Body of pancreas (tissue), 4 donors: Measurements from ENCODE around the gene ATP8A2. TPM values are rescaled to one million over a fixed set of nuclear protein-coding genes. Genes with fewer than 3 reads are reported as not detected.

ENCODE experiments used
- ATAC-seq: fragments of 150-250 bp; one replicate; pipeline ENCODE4 v1.9.1; 2016
- DNase-seq, 4 donors: peaks; one replicate each; pipeline ENCODE4 v3.0.0-alpha.2; 2019
- H3K27ac ChIP-seq, 4 donors: fragments of 200-600 bp; sonication (generic); 1 replicate in 3 of 4; 2 replicates in 1 of 4; pipeline versions ENCODE4 v1.5.1 to v1.6.1; 2016 to 2019; ENCODE audit warnings: mild to moderate bottlenecking in 1 of 4, mixed read lengths in 1 of 4, moderate library complexity in 1 of 4
- H3K27me3 ChIP-seq, 2 donors: fragments of 200-600 bp; sonication (generic); one replicate each; pipeline ENCODE4 v1.6.0; 2016; ENCODE audit warnings: mild to moderate bottlenecking in 1 of 2
- H3K36me3 ChIP-seq, 2 donors: fragments of 200-600 bp; sonication (generic); replicated peaks in 1 of 2; 2 replicates each; pipeline ENCODE4 v1.5.1; 2016; ENCODE audit warnings: low read depth in 2 of 2; ENCODE audit not compliant: insufficient read depth in 1 of 2
- H3K4me1 ChIP-seq: fragments of 200-600 bp; sonication (generic); one replicate; pipeline ENCODE4 v1.6.0; 2016
- H3K4me3 ChIP-seq, 2 donors: fragments of 200-600 bp; sonication (generic); 1 replicate in 1 of 2; 2 replicates in 1 of 2; pipeline ENCODE4 v1.5.1; 2016 to 2019
- H3K9me3 ChIP-seq, 3 donors: fragments of 200-600 bp; sonication (generic); 1 replicate in 2 of 3; 2 replicates in 1 of 3; pipeline ENCODE4 v1.5.1; 2016
- POLR2A ChIP-seq, 3 donors: fragments of 450-650 bp; IDR thresholded peaks; one replicate each; pipeline ENCODE4 v1.6.1; 2016; ENCODE audit warnings: antibody characterized with exemption in 3 of 3, mild to moderate bottlenecking in 2 of 3
- WGBS, 2 donors: methylation state at CpG; one replicate each; pipeline ENCODE4 v1.1.5; 2017; 5-methylcytosine and 5-hydroxymethylcytosine counted together
- intact Hi-C: fragments of 100-400 bp; cut with DNase I; formaldehyde crosslinking; loops from one replicate; pipeline ENCODE4 v1.15.1; 2023
- total RNA-seq, 2 donors: library from RNA; depleted of rRNA; stranded (reverse); fragments of >200 nt; gene quantifications; one replicate each; pipeline ENCODE4 v1.1.0, GENCODE V29; 2016
- TF ChIP-seq, protein P1 (sequence below), 7 experiments: fragments of 450-650 bp in 4 of 7; fragments of 200-600 bp in 3 of 7; sonication (generic) in 3 of 7; IDR thresholded peaks; one replicate each; pipeline ENCODE4 v1.5.1; 2016 to 2019; ENCODE audit warnings: antibody characterized with exemption in 7 of 7

Gene ATP8A2
- total RNA-seq, 2 donors from 2014 or later = under 0.01 TPM; not detected in 1

DNA sequence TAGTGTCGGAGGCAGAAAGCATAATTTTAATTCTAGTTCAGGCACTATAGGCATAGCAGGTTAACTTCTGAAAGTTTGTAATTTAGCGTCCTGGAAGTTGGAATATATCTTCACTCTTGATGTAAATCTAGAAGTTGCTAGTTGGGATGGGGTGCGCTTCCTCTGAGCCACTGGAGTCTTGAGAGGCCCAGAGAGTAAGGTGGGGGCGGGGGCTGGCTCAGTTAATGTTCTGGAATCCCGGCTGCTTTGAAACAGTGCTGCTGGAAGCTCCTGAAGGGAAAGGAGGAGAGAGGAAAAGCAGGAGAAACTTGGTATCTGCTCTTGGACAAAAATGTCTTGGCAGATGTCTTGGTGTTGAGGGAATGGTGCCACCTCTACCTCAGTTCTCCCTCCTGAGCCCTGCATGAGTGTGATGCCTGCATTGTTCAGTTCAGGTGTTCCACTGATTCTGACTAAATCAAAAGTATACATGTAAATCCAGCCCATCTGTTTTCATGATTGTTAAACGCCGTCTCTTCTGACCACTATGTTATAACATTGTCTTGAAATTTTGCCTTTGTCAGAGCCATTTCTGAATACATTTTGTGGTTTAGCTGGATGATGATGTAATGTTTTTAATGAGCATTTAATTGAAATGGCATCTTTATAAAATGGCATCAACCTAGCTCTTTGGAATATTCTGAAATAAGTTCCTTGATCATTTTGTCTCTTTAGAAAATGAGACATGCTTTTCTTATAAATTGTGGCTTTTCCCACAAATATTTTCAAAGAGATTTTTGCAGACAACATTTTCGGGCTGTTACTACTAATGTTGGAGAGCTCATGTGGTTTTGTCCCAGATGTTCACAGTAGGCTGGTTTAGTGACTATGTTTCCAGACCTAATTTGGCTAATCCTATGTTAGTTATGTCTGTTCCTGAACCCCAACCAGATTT lies 477.3 kb downstream of the ATP8A2 start:
- no peak for DNase-seq
- intact Hi-C loops = no loop called here
- 72 to 75% methylated on average over 8 of the region's 8 CpGs for WGBS, 2 donors
- ATAC-seq = no peak
- Histone ChIP-seq H3K27ac (no peak overlapping the region), H3K27me3 (no peaks in the 10 kb centered on the region), H3K36me3 (no peaks in the 10 kb centered on the region), H3K4me3 (no peak overlapping the region), H3K9me3 (no peaks in the 10 kb centered on the region), H3K4me1 (no peaks in the 10 kb centered on the region)
- TF ChIP-seq, protein P1, sequence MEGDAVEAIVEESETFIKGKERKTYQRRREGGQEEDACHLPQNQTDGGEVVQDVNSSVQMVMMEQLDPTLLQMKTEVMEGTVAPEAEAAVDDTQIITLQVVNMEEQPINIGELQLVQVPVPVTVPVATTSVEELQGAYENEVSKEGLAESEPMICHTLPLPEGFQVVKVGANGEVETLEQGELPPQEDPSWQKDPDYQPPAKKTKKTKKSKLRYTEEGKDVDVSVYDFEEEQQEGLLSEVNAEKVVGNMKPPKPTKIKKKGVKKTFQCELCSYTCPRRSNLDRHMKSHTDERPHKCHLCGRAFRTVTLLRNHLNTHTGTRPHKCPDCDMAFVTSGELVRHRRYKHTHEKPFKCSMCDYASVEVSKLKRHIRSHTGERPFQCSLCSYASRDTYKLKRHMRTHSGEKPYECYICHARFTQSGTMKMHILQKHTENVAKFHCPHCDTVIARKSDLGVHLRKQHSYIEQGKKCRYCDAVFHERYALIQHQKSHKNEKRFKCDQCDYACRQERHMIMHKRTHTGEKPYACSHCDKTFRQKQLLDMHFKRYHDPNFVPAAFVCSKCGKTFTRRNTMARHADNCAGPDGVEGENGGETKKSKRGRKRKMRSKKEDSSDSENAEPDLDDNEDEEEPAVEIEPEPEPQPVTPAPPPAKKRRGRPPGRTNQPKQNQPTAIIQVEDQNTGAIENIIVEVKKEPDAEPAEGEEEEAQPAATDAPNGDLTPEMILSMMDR (IDR thresholded peaks at IDR 0.05) = no peak
- TF ChIP-seq POLR2A (IDR thresholded peaks at IDR 0.05) = no peak

DNA sequence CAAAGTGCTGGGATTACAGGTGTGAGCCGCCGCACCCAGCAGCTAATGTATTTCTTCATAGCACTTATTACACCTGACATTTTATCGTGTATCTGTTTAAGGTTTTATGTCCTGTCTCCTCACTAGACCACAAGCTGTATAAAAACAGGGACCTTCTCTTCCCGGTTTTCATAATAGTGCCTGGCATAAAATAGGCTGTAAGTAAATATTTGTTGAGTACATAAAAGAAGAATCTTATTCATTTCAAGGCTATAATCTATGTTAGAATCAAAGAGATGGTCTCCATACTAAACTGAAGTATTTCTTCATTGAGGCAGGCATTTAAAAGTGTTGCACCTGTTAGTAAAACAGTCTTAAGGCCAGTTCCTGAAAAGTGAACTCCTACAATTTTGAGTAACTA lies 486.1 kb downstream of the ATP8A2 start:
- Histone ChIP-seq H3K9me3 (no peaks in the 10 kb centered on the region), H3K36me3 (no peaks in the 10 kb centered on the region), H3K27me3 (no peaks in the 10 kb centered on the region), H3K4me1 (no peaks in the 10 kb centered on the region), H3K4me3 (no peak overlapping the region), H3K27ac (no peak overlapping the region)
- no peak for DNase-seq
- intact Hi-C loops = no loop called here
- TF ChIP-seq POLR2A (IDR thresholded peaks at IDR 0.05) = no peak
- TF ChIP-seq, protein P1 (IDR thresholded peaks at IDR 0.05) = no peak
- 68 to 71% methylated on average over 4 of the region's 4 CpGs for WGBS, 2 donors
- ATAC-seq = no peak

DNA sequence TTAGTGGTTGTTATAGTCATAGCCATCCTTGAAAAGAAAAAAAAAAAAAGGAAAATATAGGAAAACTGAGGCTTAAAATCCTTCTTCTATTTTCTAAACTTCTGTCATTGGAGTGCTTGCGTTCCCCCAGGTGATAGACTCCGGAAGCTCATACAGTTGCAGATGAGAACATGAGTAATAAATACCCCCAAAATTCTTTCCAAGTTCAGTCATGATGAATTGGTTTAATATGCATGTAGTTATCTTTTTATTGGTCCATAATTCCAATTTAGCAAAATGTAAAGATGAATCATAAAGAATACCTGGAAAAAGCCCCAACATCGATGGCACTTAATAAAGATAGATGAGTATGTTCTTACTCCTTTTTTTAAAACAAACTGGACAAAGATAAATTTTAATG lies 487.8 kb downstream of the ATP8A2 start:
- WGBS, 2 donors = 62 to 63% methylated on average over 3 of the region's 3 CpGs
- Histone ChIP-seq H3K4me3 (no peak overlapping the region), H3K9me3 (no peaks in the 10 kb centered on the region), H3K27me3 (no peaks in the 10 kb centered on the region), H3K27ac (no peak overlapping the region), H3K4me1 (no peaks in the 10 kb centered on the region), H3K36me3 (no peaks in the 10 kb centered on the region)
- no peak for TF ChIP-seq POLR2A (IDR thresholded peaks at IDR 0.05)
- TF ChIP-seq, protein P1 (IDR thresholded peaks at IDR 0.05) = no peak
- intact Hi-C loops = no loop called here
- DNase-seq (no peak), ATAC-seq (no peak)

DNA sequence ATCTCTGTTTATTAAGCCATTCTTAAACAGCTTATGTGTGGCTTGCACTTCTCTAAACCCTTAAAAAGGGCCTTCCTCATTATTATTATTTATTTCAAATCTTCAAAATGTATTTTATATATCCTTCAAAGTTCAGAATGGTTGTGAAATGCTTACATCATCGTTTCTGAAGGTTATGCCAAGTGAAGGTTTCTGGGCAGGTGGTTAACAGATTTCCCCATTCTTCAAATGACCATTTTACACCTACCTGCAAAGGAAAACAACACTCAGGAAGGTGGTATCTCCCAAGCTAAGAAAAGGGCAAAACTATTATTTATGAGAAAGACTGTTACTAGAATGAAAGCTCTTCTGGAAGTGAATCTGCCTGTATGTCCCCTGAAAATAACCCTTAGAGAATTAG lies 488.5 kb downstream of the ATP8A2 start:
- TF ChIP-seq, protein P1 (IDR thresholded peaks at IDR 0.05) = no peak
- no peak for TF ChIP-seq POLR2A (IDR thresholded peaks at IDR 0.05)
- no peaks in the 10 kb centered on the region for H3K9me3 ChIP-seq
- DNase-seq (no peak), ATAC-seq (no peak)
- WGBS, 2 donors = 21 to 30% methylated on average over 1 of the region's 1 CpG
- H3K27me3 ChIP-seq = no peaks in the 10 kb centered on the region
- intact Hi-C loops = no loop called here
- H3K27ac ChIP-seq = no peak overlapping the region
- no peak overlapping the region for H3K4me3 ChIP-seq
- H3K4me1 ChIP-seq = no peaks in the 10 kb centered on the region
- no peaks in the 10 kb centered on the region for H3K36me3 ChIP-seq

DNA sequence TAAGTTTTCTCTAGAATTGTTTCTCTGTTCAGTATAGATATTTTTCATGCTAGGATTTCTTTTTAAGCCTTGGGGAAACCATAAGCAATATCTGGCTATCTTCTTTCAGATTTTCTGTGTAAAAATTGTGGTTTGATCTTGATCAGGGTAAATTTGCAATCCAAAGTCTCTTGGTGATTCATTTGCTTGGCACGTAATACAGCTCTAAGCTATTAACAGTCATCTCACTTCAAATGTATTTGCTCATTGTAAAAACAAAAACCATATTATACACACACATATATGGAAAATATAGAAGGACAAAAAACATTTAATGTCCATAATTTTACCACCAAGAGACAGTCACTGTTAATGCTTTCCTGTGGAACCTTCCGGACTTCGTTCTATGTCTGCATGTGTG lies 489.1 kb downstream of the ATP8A2 start:
- no peaks in the 10 kb centered on the region for H3K36me3 ChIP-seq
- intact Hi-C loops = no loop called here
- DNase-seq (no peak), ATAC-seq (no peak)
- 82 to 93% methylated on average over 3 of the region's 3 CpGs for WGBS, 2 donors
- no peak overlapping the region for H3K4me3 ChIP-seq
- no peaks in the 10 kb centered on the region for H3K4me1 ChIP-seq
- no peak for TF ChIP-seq POLR2A (IDR thresholded peaks at IDR 0.05)
- TF ChIP-seq, protein P1 (IDR thresholded peaks at IDR 0.05) = no peak
- no peaks in the 10 kb centered on the region for H3K27me3 ChIP-seq
- no peaks in the 10 kb centered on the region for H3K9me3 ChIP-seq
- H3K27ac ChIP-seq = no peak overlapping the region
